ENCODE measurements around the gene ST7.
"Not testable (repeated sequence)": the region's sequence is repeated elsewhere in the genome, so short reads cannot be mapped to it uniquely, and the experiment has no call there.

Gene ST7

GRCh38 chr7:116955801-116956476 is 2.6 kb downstream of the ST7 start:
- ChIA-PET CTCF (interaction anchor here (1.4 kb wide), 1 partner anchor 29 kb away, joined by 3 read pairs; no protein-coding TSS in a partner anchor), POLR2A (no interaction called here)
- TF ChIP-seq FOXA1 (IDR thresholded peaks at IDR 0.05) (no peak), HDGF (IDR thresholded peaks at IDR 0.05; ENCODE audit: borderline replicate concordance) (no peak), SUZ12 (IDR thresholded peaks at IDR 0.05) (no peak), SP1 (IDR thresholded peaks at IDR 0.05) (no peak), TARDBP (IDR thresholded peaks at IDR 0.05) (no peak), ELF4 (IDR thresholded peaks at IDR 0.05) (no peak), BHLHE40 (IDR thresholded peaks at IDR 0.05; ENCODE audit: borderline replicate concordance) (no peak), L3MBTL2 (conservative IDR thresholded peaks at IDR 0.05) (no peak), ARNT (IDR thresholded peaks at IDR 0.05) (no peak), ZNF384 (IDR thresholded peaks at IDR 0.05) (no peak), FOXK2 (IDR thresholded peaks at IDR 0.05) (no peak), CTBP1 (IDR thresholded peaks at IDR 0.05; ENCODE audit: borderline replicate concordance) (no peak), LEF1 (IDR thresholded peaks at IDR 0.05; ENCODE audit: borderline replicate concordance) (no peak), FOXM1 (IDR thresholded peaks at IDR 0.05; ENCODE audit: borderline replicate concordance) (no peak)
- no peak for DNase-seq (ENCODE audit: extremely low spot score)

GRCh38 chr7:116956477-116956804 is 3.1 kb downstream of the ST7 start:
- DNase-seq (ENCODE audit: extremely low spot score) = no peak
- ChIA-PET CTCF (interaction anchor here (1.4 kb wide), 1 partner anchor 28 kb away, joined by 3 read pairs; no protein-coding TSS in a partner anchor), POLR2A (no interaction called here)
- TF ChIP-seq PKNOX1 (IDR thresholded peaks at IDR 0.05) = no peak
- no peak for TF ChIP-seq FOXM1 (IDR thresholded peaks at IDR 0.05; ENCODE audit: borderline replicate concordance)
- no peak for TF ChIP-seq BHLHE40 (IDR thresholded peaks at IDR 0.05; ENCODE audit: borderline replicate concordance)
- no peak for TF ChIP-seq L3MBTL2 (conservative IDR thresholded peaks at IDR 0.05)
- TF ChIP-seq ZNF384 (IDR thresholded peaks at IDR 0.05) = no peak
- TF ChIP-seq ARNT (IDR thresholded peaks at IDR 0.05) = no peak
- TF ChIP-seq ELF4 (IDR thresholded peaks at IDR 0.05) = no peak
- TF ChIP-seq FOXA1 (IDR thresholded peaks at IDR 0.05) = no peak
- no peak for TF ChIP-seq HDGF (IDR thresholded peaks at IDR 0.05; ENCODE audit: borderline replicate concordance)
- no peak for TF ChIP-seq NFRKB (IDR thresholded peaks at IDR 0.05)
- no peak for TF ChIP-seq LEF1 (IDR thresholded peaks at IDR 0.05; ENCODE audit: borderline replicate concordance)
- no peak for TF ChIP-seq SP1 (IDR thresholded peaks at IDR 0.05)
- TF ChIP-seq FOXK2 (IDR thresholded peaks at IDR 0.05) = no peak
- TF ChIP-seq TARDBP (IDR thresholded peaks at IDR 0.05) = no peak

GRCh38 chr7:116957874-116958273 is 4.6 kb downstream of the ST7 start:
- ChIA-PET CTCF (no interaction called here), POLR2A (no interaction called here)
- TF ChIP-seq ARNT (IDR thresholded peaks at IDR 0.05) (no peak), PKNOX1 (IDR thresholded peaks at IDR 0.05) (no peak), BHLHE40 (IDR thresholded peaks at IDR 0.05; ENCODE audit: borderline replicate concordance) (no peak), L3MBTL2 (conservative IDR thresholded peaks at IDR 0.05) (no peak), CTBP1 (IDR thresholded peaks at IDR 0.05; ENCODE audit: borderline replicate concordance) (no peak), SP1 (IDR thresholded peaks at IDR 0.05) (no peak), FOXA1 (IDR thresholded peaks at IDR 0.05) (no peak), NFRKB (IDR thresholded peaks at IDR 0.05) (no peak), SUZ12 (IDR thresholded peaks at IDR 0.05) (no peak), ZNF384 (IDR thresholded peaks at IDR 0.05) (no peak), TARDBP (IDR thresholded peaks at IDR 0.05) (no peak), LEF1 (IDR thresholded peaks at IDR 0.05; ENCODE audit: borderline replicate concordance) (no peak), HDGF (IDR thresholded peaks at IDR 0.05; ENCODE audit: borderline replicate concordance) (no peak), FOXK2 (IDR thresholded peaks at IDR 0.05) (no peak)

GRCh38 chr7:116961966-116962673 is 8.8 kb downstream of the ST7 start:
- DNase-seq (ENCODE audit: extremely low spot score); POLR2A ChIA-PET; CTCF ChIA-PET: not testable (repeated sequence)

More at GRCh38 chr7:116957874-116958273, 4.6 kb downstream of the ST7 start:
- DNase-seq (ENCODE audit: extremely low spot score) = no peak

- TF ChIP-seq HDGF (IDR thresholded peaks at IDR 0.05; ENCODE audit: borderline replicate concordance) (no peak), FOXM1 (IDR thresholded peaks at IDR 0.05; ENCODE audit: borderline replicate concordance) (no peak), PKNOX1 (IDR thresholded peaks at IDR 0.05) (no peak), NFRKB (IDR thresholded peaks at IDR 0.05) (no peak), L3MBTL2 (conservative IDR thresholded peaks at IDR 0.05) (no peak), SUZ12 (IDR thresholded peaks at IDR 0.05) (no peak), TARDBP (IDR thresholded peaks at IDR 0.05) (no peak), LEF1 (IDR thresholded peaks at IDR 0.05; ENCODE audit: borderline replicate concordance) (no peak), ARNT (IDR thresholded peaks at IDR 0.05) (no peak), ELF4 (IDR thresholded peaks at IDR 0.05) (no peak), FOXK2 (IDR thresholded peaks at IDR 0.05) (no peak), SP1 (IDR thresholded peaks at IDR 0.05) (no peak), ZNF384 (IDR thresholded peaks at IDR 0.05) (no peak), CTBP1 (IDR thresholded peaks at IDR 0.05; ENCODE audit: borderline replicate concordance) (no peak), BHLHE40 (IDR thresholded peaks at IDR 0.05; ENCODE audit: borderline replicate concordance) (no peak), FOXA1 (IDR thresholded peaks at IDR 0.05) (no peak)
- no peak for DNase-seq (ENCODE audit: extremely low spot score)
- POLR2A ChIA-PET = no interaction called here
- CTCF ChIA-PET = interaction anchor here (0.6 kb wide), 1 partner anchor 21 kb away, joined by 3 read pairs; no protein-coding TSS in a partner anchor
Measured at GRCh38 chr7:116963234-116963633, 9.9 kb downstream of the ST7 start.

Measured in HEK293T (cell line).